ENCODE results near the gene PTPRA. TPM values are rescaled to one million over a fixed set of nuclear protein-coding genes. Genes with fewer than 3 reads are reported as not detected.
"Not testable (repeated sequence)": the region's sequence is repeated elsewhere in the genome, so short reads cannot be mapped to it uniquely, and the experiment has no call there.

Gene PTPRA
- total RNA-seq: 46.9 and 62.0 TPM in 2 replicates

DNA sequence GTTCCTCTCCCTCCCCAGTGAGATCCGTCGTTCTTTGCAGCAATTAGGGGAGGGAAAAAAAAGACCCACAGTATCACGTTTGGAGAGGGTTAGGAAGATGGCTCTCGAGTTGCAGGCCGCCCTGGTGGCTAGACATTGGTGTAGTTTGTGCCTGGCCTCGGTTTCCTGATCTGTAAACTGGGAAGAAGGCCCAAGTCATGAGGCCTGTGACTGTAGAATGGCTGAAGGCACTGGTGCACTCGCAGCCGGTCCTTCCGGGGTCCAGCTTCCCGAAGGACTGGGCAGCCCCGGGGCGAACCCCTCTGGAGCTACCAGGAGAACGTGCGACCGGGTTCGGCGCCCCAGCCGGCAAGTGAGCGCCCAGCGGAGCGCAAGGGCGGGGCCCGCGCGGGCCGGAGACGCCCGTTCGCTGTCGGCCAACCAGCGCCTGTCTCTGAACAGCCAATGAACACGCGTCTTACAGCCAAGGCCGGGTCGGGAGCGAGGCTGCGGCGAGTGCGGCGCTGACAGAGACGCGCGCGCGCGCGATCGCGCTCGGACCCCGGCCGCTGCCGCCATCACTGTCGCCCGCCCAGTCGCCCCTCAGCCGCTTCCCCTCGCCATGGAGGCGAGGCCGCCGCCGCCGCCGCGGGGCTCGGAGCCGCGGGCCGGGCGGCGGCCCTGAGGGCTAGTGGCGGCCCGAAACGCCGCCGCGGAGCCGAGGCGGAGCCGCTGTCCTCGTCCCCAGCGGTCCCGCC lies at the start of gene PTPRA:
TSS of gene PTPRA (plus strand) at position 472 of the 737 bp plus-strand sequence. CDS start 90,797 bp downstream, outside the sequence.
- DNase-seq (ENCODE audit: extremely low read depth, low read depth, low spot score): no peak

GRCh38 chr20:2825761-2826160 lies 47.5 kb upstream of the PTPRA start:
- no peak for DNase-seq (ENCODE audit: extremely low read depth, low read depth, low spot score)

GRCh38 chr20:2826655-2827054 lies 46.6 kb upstream of the PTPRA start:
- DNase-seq (ENCODE audit: extremely low read depth, low read depth, low spot score): no peak

DNA sequence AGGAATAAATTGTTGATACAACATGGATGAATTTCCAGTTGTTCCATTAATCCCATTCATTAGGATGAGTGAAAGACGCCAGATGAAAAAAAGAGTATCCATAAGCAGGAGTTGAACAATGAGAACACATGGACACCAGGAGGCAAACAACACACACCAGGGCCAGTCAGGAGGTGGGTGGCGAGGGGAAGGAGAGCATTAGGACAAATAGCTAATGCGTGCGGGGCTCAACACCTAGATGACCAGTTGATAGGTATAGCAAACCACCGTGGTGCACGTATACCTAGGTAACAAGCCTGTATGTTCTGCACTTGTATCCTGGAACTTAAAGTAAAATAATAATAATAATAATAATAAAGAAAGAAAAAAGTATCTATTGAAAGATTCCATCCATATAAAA lies 43.9 kb upstream of the PTPRA start:
- no peak for DNase-seq (ENCODE audit: extremely low read depth, low read depth, low spot score)

DNA sequence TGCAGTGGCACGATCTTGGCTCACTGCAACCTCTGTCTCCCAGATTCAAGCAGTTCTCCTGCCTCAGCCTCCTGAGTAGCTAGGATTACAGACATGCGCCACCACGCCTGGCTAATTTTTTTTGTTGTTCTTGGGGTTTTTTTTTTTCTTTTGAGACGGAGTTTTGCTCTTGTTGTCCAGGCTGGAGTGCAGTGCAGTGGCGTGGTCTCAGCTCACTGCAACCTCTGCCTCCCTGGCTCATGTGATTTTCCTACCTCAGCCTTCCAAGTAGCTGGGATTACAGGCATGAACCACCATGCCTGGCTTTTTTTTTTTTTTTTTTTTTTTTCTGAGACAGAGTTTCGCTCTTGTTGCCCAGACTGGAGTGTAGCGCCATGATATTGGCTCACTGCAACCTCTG lies 42.1 kb upstream of the PTPRA start:
- not testable (repeated sequence) for DNase-seq (ENCODE audit: extremely low read depth, low read depth, low spot score)

- no peak for DNase-seq (ENCODE audit: extremely low read depth, low read depth, low spot score)
Measured at GRCh38 chr20:2833761-2834160, 39.5 kb upstream of the PTPRA start.

DNA sequence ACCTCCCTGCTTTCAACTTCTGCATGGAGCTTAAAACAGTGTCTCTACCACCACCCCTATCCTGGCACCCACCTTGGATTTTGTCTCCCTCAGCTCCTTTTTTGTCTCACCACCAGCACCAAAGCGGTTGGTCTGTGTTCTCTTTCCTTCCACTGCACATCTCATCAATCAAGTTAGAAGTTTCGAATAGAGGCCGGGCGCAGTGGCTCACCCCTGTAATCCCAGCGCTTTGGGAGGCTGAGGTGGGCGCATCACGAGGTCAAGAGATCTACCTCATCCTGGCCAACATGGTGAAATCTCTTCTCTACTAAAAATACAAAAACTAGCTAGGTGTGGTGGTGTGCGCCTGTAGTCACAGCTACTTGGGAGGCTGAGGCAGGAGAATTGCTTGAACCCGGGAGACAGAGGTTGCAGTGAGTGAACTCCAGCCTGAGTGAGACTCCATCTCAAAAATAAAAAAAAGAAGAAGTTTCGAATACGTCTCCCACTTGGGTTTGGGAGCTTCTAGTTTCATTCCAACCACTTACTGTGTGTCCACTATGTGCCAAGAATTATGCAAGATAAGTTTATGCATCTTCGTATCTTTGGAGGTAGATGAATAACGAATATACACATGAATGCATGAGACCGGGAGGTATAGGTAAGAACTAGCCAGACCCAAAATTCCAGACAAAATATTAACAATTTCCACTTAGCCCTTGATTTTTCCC lies 38.7 kb upstream of the PTPRA start:
- no peak for DNase-seq (ENCODE audit: extremely low read depth, low read depth, low spot score)

DNA sequence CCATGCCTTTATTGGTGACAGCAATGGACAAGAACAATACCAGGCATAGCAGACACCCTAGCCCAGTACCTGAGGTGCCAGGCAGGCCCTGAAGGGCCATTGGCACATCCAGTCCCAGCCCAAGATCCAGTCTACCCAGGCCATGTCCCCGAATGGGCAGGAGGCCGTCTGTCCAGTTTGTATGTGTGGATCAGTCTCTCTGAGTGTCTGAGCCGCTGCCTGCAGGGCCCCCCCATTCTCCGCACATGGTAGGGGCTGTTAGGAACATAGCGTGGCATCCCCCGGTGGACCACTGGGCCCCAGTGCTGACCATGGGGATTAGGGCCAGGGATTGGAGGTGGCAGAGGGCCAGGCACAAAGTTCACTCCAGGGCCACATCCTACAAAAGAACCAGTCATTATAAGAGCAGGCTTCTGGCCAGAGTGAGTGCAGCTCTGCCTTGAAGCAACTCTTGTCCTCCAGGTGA lies 37.9 kb upstream of the PTPRA start:
- DNase-seq (ENCODE audit: extremely low read depth, low read depth, low spot score): no peak

DNA sequence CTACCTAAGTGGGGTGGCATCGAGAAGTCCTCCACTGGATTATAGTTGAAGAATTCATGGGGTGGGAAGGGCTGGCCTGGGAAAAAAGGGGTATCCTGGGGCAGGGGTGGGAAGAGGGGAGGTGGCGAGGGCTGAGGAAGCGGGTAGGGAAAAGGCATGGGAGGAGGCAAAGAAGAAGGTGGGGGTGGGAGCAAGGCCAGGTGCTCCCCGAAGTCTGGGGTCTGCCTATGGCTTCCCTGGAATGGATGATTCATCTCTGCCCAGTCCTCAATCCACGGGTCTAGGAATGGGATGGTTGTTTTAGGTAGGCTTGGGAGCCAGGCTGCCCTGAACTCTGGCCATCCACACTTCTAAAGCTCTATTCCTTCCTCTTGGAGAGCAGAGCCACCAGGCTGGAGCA lies 37.2 kb upstream of the PTPRA start:
- DNase-seq (ENCODE audit: extremely low read depth, low read depth, low spot score): no peak

- no peak for DNase-seq (ENCODE audit: extremely low read depth, low read depth, low spot score)
Measured at GRCh38 chr20:2837221-2837960, 35.9 kb upstream of the PTPRA start.

DNA sequence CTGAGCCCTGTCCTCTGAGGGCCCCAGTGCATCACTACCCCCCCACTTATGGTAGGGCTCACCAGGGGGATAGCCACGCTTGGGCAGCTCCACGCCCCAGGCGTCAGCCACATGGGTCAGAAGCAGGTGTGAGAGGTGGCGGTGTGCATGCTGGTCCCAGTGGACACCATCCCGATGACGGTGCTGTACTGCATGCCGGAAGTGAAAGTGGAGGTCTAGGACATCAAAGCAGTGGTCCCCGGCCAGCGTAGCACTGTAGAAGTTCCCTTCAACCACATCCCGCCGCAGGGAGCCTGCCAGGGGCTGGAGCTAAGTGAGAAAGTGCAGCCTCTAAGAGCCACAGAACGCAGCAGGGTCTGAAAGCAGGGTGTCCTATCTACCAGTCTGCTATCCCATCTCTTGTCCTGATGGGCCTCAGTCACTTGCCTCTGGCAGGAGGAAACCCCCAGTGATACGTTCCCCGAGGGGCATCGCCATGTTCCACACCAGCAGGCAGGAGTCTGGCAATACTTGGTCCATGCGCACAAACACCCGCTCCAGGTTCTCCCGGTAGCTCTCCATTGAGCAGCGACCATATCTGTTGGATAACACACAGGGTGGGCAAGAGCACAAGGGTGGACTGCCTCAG lies 35.0 kb upstream of the PTPRA start:
- no peak for DNase-seq (ENCODE audit: extremely low read depth, low read depth, low spot score)

DNA sequence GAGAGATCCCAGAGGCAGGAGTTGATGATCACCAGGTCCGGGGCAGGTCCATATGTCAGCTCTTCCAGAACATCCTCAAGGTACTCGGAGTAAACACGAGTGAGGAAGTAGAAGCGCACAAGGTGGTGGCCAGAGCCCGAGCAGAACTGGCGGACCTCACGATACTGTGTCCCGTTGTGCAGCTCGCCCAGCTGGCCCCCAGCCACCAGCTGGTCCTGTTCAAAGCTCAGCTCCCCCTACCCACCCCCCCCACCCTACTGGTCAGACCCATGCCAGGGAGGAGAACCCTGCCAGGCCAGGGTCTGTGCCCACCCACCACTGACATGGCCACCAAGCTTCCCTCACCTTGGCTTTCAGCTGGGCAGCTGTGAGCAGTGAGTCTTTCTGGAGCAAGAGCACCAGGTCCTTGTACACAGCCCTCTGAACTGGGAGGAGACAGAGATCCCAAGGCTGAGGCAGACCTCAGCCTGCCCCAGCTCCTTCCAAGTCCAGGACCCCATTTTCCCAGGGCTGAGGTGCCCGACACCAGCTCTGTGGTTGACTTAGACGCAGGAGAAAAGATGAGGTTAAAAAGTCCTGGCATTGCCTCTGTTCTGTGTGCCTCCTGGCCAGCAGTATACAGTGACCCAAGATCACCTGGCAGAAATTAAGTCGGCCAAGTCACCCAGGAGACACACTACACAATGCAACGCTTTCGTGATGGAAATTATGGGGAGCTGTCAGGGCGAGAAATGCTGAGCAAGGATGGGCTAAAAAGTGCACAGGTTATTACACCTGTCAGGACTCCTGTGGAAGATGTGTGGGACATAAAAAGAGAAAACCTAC lies 34.2 kb upstream of the PTPRA start:
- no peak for DNase-seq (ENCODE audit: extremely low read depth, low read depth, low spot score)

- DNase-seq (ENCODE audit: extremely low read depth, low read depth, low spot score): no peak
Measured at GRCh38 chr20:2839732-2840137, 33.5 kb upstream of the PTPRA start.

DNA sequence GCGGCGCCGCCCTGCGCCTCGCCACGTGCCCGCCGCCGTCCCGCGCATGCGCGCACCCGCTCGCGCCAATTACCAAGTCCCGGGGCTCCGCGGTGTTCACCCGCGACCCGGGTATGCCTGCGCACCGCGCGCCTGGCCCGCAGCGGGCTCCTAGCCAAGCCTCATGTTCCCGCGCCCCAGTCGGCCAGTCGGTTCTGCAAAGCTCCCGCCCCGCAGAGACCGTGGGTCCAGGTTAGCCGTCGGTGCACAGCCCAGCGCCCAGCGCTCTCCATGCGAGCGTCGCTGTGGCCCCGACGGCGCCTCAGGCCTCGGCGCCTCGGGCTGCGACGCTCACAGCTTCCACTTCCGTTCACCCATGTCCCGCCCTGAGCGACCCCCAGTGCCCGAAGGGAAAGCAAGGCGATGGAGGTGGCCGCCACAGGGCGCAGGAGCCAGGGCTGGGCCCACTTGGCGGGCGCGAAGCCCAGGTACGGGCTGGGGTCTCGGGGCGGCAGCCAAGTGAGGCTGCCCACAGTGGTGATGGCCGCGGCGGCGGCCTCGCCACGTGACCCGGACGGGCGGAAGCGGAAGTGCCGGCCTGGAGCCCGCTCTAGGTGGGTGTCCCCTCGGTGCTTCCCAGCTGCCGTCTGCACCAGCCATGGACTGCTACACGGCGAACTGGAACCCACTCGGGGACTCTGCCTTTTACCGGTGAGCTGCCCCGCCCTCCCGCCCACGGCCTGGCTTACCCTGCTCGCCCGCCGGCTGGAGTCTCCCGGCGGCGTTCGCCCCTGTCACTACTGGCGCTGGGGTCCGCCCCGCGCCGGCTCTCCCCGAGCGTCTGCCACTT lies 32.9 kb upstream of the PTPRA start, which contains the start of the genes PCED1A and VPS16:
TSS of gene PCED1A (minus strand) at position 518 of the 829 bp plus-strand sequence. CDS start 743 bp downstream, outside the sequence.
TSS of gene VPS16 (plus strand) at position 608 of the 829 bp plus-strand sequence. CDS start at position 638, 30 bp downstream.
- no peak for DNase-seq (ENCODE audit: extremely low read depth, low read depth, low spot score)

GRCh38 chr20:2840967-2841531 lies 32.2 kb upstream of the PTPRA start:
- DNase-seq (ENCODE audit: extremely low read depth, low read depth, low spot score): no peak

DNA sequence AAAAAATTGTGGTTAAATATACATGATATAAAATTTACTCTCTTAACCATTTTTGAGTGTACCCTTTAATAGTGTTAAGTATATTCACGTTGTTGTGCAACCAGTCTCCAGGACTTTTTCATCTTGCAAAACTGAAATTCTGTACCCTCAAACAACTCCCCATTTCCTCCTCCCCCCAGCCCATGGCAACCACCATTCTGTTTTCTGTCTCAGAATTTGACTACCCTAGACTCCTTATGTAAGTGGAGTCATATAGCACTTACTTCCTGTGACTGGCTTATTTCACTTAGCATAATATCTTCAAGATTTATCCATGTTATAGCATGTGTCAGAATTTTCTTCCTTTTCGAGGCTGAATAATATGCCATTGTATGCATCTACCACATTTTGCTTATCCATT lies 27.7 kb upstream of the PTPRA start:
- no peak for DNase-seq (ENCODE audit: extremely low read depth, low read depth, low spot score)

GRCh38 chr20:2846698-2847097 lies 26.6 kb upstream of the PTPRA start:
- DNase-seq (ENCODE audit: extremely low read depth, low read depth, low spot score): no peak

- DNase-seq (ENCODE audit: extremely low read depth, low read depth, low spot score): no peak
Measured at GRCh38 chr20:2847802-2848201, 25.5 kb upstream of the PTPRA start.

GRCh38 chr20:2849529-2849928 lies 23.8 kb upstream of the PTPRA start:
- no peak for DNase-seq (ENCODE audit: extremely low read depth, low read depth, low spot score)

Data from glomerular endothelial cell (primary cell).